ENCODE results near the gene BTBD19.

The BTBD19 gene

DNA sequence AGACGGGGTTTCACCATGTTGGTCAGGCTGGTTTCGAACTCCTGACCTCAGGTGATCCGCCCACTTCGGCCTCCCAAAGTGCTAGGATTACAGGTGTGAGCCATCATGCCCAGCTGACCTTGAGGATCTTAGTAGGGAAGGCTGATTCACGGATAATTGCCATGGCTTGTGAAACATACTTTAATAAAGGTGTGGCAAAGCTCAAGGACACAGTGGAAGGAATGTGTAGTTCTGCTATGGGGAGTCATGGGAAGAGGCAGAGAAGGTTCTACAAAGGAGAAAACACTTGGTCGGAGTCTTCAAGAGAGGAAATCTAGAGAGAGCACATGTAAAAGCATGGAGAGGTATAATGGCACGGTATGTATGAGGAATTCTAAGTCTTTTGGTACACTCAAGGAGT, 47.4 kb downstream of the BTBD19 start:
- TF ChIP-seq CTCF (IDR thresholded peaks at IDR 0.05; ENCODE audit: low read depth, low read length, missing control alignments) = no peak
- no peak for DNase-seq (ENCODE audit: low read depth)
- H3K4me3 ChIP-seq (ENCODE audit: low read depth, low read length) = no peak overlapping the region

GRCh38 chr1:44857446-44857845, 49.1 kb downstream of the BTBD19 start:
- DNase-seq (ENCODE audit: low read depth) = no peak
- no peak overlapping the region for H3K4me3 ChIP-seq (ENCODE audit: low read depth, low read length)
- TF ChIP-seq CTCF (IDR thresholded peaks at IDR 0.05; ENCODE audit: low read depth, low read length, missing control alignments) = no peak

DNA sequence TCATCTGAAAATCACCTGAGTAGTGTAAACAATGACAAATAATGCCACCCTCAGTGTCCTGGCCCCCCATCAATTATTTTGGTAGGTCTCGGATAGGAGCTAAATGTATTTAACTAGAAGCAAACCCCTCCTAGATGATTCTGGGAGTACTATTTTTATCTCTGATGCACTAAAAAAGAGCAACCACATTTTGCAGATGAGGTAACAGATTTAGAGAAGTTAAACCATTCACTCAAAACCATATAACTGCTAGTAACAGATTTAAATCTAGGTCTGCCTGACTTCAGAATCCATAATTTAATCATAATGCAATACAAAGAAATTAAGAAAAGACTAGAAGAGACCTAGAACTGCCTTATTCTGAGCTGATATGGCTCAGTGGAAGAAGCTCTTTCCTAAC, 52.0 kb downstream of the BTBD19 start:
- TF ChIP-seq CTCF (IDR thresholded peaks at IDR 0.05; ENCODE audit: low read depth, low read length, missing control alignments) = no peak
- DNase-seq (ENCODE audit: low read depth) = no peak
- H3K4me3 ChIP-seq (ENCODE audit: low read depth, low read length) = no peak overlapping the region

GRCh38 chr1:44860891-44861425, 52.6 kb downstream of the BTBD19 start:
- TF ChIP-seq CTCF (IDR thresholded peaks at IDR 0.05; ENCODE audit: low read depth, low read length, missing control alignments) = no peak
- no peak overlapping the region for H3K4me3 ChIP-seq (ENCODE audit: low read depth, low read length)
- no peak for DNase-seq (ENCODE audit: low read depth)

- TF ChIP-seq CTCF (IDR thresholded peaks at IDR 0.05; ENCODE audit: low read depth, low read length, missing control alignments) = no peak
- DNase-seq (ENCODE audit: low read depth) = no peak
- H3K4me3 ChIP-seq (ENCODE audit: low read depth, low read length) = no peak overlapping the region
Measured at GRCh38 chr1:44862829-44863401, 54.6 kb downstream of the BTBD19 start.
